Tibial artery (tissue), 4 donors: ENCODE data around the gene TPM1.
A peak's percentile ranks its signal among the peaks of the same experiment; 100 is the strongest.

ENCODE experiments used
- DNase-seq, 2 donors: peaks; one replicate each; pipeline ENCODE4 v3.0.0-alpha.2; 2019
- H3K27ac ChIP-seq, 2 donors: fragments of 200-600 bp; sonication (generic) in 1 of 2; 1 replicate in 1 of 2; 2 replicates in 1 of 2; pipeline ENCODE4 v1.5.1; 2018 to 2019; ENCODE audit warnings: mild to moderate bottlenecking in 1 of 2
- H3K27me3 ChIP-seq, 2 donors: fragments of 200-600 bp; sonication (generic) in 1 of 2; one replicate each; pipeline versions ENCODE4 v1.5.1 to v1.6.0; 2016 to 2019
- H3K36me3 ChIP-seq, 3 donors: fragments of 200-600 bp; sonication (generic) in 2 of 3; one replicate each; pipeline ENCODE4 v1.5.1; 2016 to 2019; ENCODE audit warnings: mild to moderate bottlenecking in 2 of 3
- H3K4me1 ChIP-seq, 4 donors: fragments of 200-600 bp; sonication (generic) in 2 of 4; 1 replicate in 3 of 4; 2 replicates in 1 of 4; pipeline ENCODE4 v1.5.1; 2016 to 2019
- H3K4me3 ChIP-seq, 2 donors: fragments of 200-600 bp; sonication (generic) in 1 of 2; 1 replicate in 1 of 2; 2 replicates in 1 of 2; pipeline ENCODE4 v1.5.1; 2018 to 2019; ENCODE audit warnings: mild to moderate bottlenecking in 2 of 2
- H3K9me3 ChIP-seq, 3 donors: fragments of 200-600 bp; sonication (generic) in 1 of 3; one replicate each; pipeline ENCODE4 v1.5.1; 2016 to 2019
- CTCF ChIP-seq, 2 experiments: fragments of 200-600 bp in 1 of 2; fragments of 450-650 bp in 1 of 2; IDR thresholded peaks; one replicate each; pipeline ENCODE4 v1.5.1; 2017 to 2019; ENCODE audit warnings: antibody characterized with exemption in 2 of 2, mild to moderate bottlenecking in 1 of 2, moderate library complexity in 1 of 2
- intact Hi-C: fragments of 100-400 bp; cut with DNase I; formaldehyde crosslinking; loops from one replicate; pipeline ENCODE4 v1.15.0; 2023; ENCODE audit warnings: low total_unique reads

The TPM1 gene

GRCh38 chr15:63023351-63023945 lies 19.1 kb upstream of the TPM1 start:
- H3K27ac ChIP-seq: peak overlapping the region; percentile 40 to 70
- no peaks in the 10 kb centered on the region for H3K9me3 ChIP-seq
- no peaks in the 10 kb centered on the region for H3K27me3 ChIP-seq
- H3K4me3 ChIP-seq: no peak overlapping the region
- H3K4me1 ChIP-seq: peaks cover 0 to 34% (median 21%) of the 10 kb centered on the region in 4 donors
- intact Hi-C loops: no loop called here
- H3K36me3 ChIP-seq: no peaks in the 10 kb centered on the region
- DNase-seq: no peak
- no peak for TF ChIP-seq CTCF (IDR thresholded peaks at IDR 0.05)

- no peaks in the 10 kb centered on the region for H3K27me3 ChIP-seq
- H3K36me3 ChIP-seq: no peaks in the 10 kb centered on the region
- H3K4me3 ChIP-seq: no peak overlapping the region
- intact Hi-C loops: no loop called here
- DNase-seq: no peak
- peaks cover 0 to 26% (median 22%) of the 10 kb centered on the region in 4 donors for H3K4me1 ChIP-seq
- no peaks in the 10 kb centered on the region for H3K9me3 ChIP-seq
- H3K27ac ChIP-seq: no peak overlapping the region
- TF ChIP-seq CTCF (IDR thresholded peaks at IDR 0.05): no peak
Observed at GRCh38 chr15:63025460-63025859, 17.1 kb upstream of the TPM1 start.

- intact Hi-C loops: no loop called here
- H3K36me3 ChIP-seq: no peaks in the 10 kb centered on the region
- TF ChIP-seq CTCF (IDR thresholded peaks at IDR 0.05): no peak
- no peaks in the 10 kb centered on the region for H3K9me3 ChIP-seq
- no peak for DNase-seq
- H3K4me1 ChIP-seq: peaks cover 0 to 30% (median 19%) of the 10 kb centered on the region in 4 donors
- H3K4me3 ChIP-seq: no peak overlapping the region
- H3K27me3 ChIP-seq: no peaks in the 10 kb centered on the region
- H3K27ac ChIP-seq: no peak overlapping the region
Observed at GRCh38 chr15:63027646-63028045, 14.9 kb upstream of the TPM1 start.

GRCh38 chr15:63028442-63029110 lies 14.0 kb upstream of the TPM1 start:
- Histone ChIP-seq H3K4me3 (no peak overlapping the region), H3K27me3 (no peaks in the 10 kb centered on the region), H3K36me3 (no peaks in the 10 kb centered on the region), H3K27ac (no peak overlapping the region), H3K4me1 (peaks cover 0 to 21% (median 11%) of the 10 kb centered on the region in 4 donors), H3K9me3 (no peaks in the 10 kb centered on the region)
- intact Hi-C loops: no loop called here
- TF ChIP-seq CTCF (IDR thresholded peaks at IDR 0.05): no peak
- no peak for DNase-seq

- peak overlapping the region; percentile 7 to 53 for H3K27ac ChIP-seq
- intact Hi-C loops: no loop called here
- H3K9me3 ChIP-seq: no peaks in the 10 kb centered on the region
- H3K36me3 ChIP-seq: no peaks in the 10 kb centered on the region
- H3K4me3 ChIP-seq: no peak overlapping the region
- no peak for DNase-seq
- H3K4me1 ChIP-seq: peaks cover 0 to 16% (median 4%) of the 10 kb centered on the region in 4 donors
- no peaks in the 10 kb centered on the region for H3K27me3 ChIP-seq
- no peak for TF ChIP-seq CTCF (IDR thresholded peaks at IDR 0.05)
Observed at GRCh38 chr15:63029676-63030075, 12.9 kb upstream of the TPM1 start.
